ENCODE results near the gene SLC6A18.

Gene SLC6A18

DNA sequence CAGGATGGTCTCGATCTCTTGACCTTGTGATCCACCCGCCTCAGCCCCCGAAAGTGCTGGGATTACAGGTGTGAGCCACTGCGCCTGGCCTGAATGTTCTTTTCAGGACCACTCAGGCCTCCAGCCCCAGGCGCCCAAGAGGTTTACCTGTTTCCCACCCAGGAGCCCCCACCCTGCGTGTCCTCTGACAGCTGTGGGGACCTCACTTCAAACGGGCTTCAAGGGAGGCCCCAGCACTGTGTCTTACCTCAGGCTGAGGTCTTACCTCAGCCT is 42.9 kb upstream of the SLC6A18 start:
- no peak overlapping the region for H2AFZ ChIP-seq (ENCODE audit: low read depth, low read length, severe bottlenecking)
- no peak overlapping the region for H3K4me2 ChIP-seq (ENCODE audit: low read depth, low read length, poor library complexity, severe bottlenecking)
- no peaks in the 10 kb centered on the region for H3F3A ChIP-seq (ENCODE audit: insufficient read depth)
- TF ChIP-seq EZH2phosphoT487 (conservative IDR thresholded peaks at IDR 0.05; ENCODE audit: low read length), result no peak
- TF ChIP-seq, protein P1, sequence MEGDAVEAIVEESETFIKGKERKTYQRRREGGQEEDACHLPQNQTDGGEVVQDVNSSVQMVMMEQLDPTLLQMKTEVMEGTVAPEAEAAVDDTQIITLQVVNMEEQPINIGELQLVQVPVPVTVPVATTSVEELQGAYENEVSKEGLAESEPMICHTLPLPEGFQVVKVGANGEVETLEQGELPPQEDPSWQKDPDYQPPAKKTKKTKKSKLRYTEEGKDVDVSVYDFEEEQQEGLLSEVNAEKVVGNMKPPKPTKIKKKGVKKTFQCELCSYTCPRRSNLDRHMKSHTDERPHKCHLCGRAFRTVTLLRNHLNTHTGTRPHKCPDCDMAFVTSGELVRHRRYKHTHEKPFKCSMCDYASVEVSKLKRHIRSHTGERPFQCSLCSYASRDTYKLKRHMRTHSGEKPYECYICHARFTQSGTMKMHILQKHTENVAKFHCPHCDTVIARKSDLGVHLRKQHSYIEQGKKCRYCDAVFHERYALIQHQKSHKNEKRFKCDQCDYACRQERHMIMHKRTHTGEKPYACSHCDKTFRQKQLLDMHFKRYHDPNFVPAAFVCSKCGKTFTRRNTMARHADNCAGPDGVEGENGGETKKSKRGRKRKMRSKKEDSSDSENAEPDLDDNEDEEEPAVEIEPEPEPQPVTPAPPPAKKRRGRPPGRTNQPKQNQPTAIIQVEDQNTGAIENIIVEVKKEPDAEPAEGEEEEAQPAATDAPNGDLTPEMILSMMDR (IDR thresholded peaks at IDR 0.05; ENCODE audit: insufficient read depth, low read length, poor library complexity, severe bottlenecking), result no peak
- H4K20me1 ChIP-seq (ENCODE audit: low read depth, low read length), result no peaks in the 10 kb centered on the region
- no peaks in the 10 kb centered on the region for H3K9me2 ChIP-seq (replicated peaks; ENCODE audit: insufficient read depth, low read length)
- no peak overlapping the region for H3K9ac ChIP-seq (ENCODE audit: low read length)
- no peak overlapping the region for H3K27ac ChIP-seq (ENCODE audit: low read depth, low read length)
- H3K4me3 ChIP-seq (ENCODE audit: insufficient read depth, low read length, poor library complexity, severe bottlenecking), result no peak overlapping the region
- H3K9me3 ChIP-seq (ENCODE audit: insufficient read depth, low read length), result no peaks in the 10 kb centered on the region
- H3K79me2 ChIP-seq (ENCODE audit: insufficient read depth, low read length), result no peaks in the 10 kb centered on the region
- no peaks in the 10 kb centered on the region for H3K27me3 ChIP-seq (ENCODE audit: low read length)
- H3K36me3 ChIP-seq (ENCODE audit: low read length), result no peaks in the 10 kb centered on the region

DNA sequence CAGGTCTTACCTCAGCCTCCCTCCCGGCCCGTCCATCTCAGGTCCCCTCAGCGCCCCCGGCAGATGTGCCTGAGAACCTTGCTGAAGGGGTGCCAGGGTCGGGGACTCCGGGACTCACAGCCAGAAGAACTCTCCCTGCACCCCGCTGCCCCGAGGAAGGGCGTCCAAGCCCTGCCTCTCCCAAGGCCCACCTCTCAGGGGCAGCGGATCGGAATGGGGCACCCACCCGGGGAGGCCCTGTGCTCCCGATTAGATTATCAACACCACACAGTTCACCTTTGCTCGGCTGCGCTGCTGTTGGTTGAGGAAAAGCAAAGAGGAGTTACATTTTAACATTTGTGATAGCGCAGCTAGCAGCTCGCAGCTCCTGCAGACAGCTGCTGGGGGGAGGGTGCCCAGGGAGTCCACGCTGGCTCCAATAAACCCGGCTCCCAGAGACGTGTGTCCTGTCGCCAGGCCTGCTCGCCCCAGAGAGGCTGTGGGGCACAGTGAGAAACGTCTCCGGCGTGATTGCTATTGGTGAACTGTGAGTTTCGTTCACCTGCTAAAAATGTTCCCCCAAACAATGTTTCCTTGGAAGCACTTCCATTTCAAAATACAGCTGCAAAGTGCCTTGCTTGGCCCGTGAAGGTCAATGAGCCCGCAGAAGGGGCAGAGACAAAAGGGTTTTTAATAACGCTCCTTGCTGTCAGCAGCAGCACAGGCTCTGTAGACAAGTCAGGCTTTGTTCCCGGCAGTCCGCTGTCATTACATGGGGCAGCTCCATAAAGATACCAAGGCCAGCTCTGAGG is 42.4 kb upstream of the SLC6A18 start:
- Histone ChIP-seq H4K20me1 (ENCODE audit: low read depth, low read length) (no peaks in the 10 kb centered on the region), H3K4me2 (ENCODE audit: low read depth, low read length, poor library complexity, severe bottlenecking) (no peak overlapping the region), H3K9me2 (replicated peaks; ENCODE audit: insufficient read depth, low read length) (no peaks in the 10 kb centered on the region), H3K4me3 (ENCODE audit: insufficient read depth, low read length, poor library complexity, severe bottlenecking) (no peak overlapping the region), H3K9ac (ENCODE audit: low read length) (no peak overlapping the region), H2AFZ (ENCODE audit: low read depth, low read length, severe bottlenecking) (no peak overlapping the region), H3K36me3 (ENCODE audit: low read length) (no peaks in the 10 kb centered on the region), H3K27me3 (ENCODE audit: low read length) (no peaks in the 10 kb centered on the region), H3F3A (ENCODE audit: insufficient read depth) (no peaks in the 10 kb centered on the region), H3K9me3 (ENCODE audit: insufficient read depth, low read length) (no peaks in the 10 kb centered on the region), H3K27ac (ENCODE audit: low read depth, low read length) (no peak overlapping the region), H3K79me2 (ENCODE audit: insufficient read depth, low read length) (no peaks in the 10 kb centered on the region)
- TF ChIP-seq, protein P1 (IDR thresholded peaks at IDR 0.05; ENCODE audit: insufficient read depth, low read length, poor library complexity, severe bottlenecking), result no peak
- TF ChIP-seq EZH2phosphoT487 (conservative IDR thresholded peaks at IDR 0.05; ENCODE audit: low read length), result no peak

DNA sequence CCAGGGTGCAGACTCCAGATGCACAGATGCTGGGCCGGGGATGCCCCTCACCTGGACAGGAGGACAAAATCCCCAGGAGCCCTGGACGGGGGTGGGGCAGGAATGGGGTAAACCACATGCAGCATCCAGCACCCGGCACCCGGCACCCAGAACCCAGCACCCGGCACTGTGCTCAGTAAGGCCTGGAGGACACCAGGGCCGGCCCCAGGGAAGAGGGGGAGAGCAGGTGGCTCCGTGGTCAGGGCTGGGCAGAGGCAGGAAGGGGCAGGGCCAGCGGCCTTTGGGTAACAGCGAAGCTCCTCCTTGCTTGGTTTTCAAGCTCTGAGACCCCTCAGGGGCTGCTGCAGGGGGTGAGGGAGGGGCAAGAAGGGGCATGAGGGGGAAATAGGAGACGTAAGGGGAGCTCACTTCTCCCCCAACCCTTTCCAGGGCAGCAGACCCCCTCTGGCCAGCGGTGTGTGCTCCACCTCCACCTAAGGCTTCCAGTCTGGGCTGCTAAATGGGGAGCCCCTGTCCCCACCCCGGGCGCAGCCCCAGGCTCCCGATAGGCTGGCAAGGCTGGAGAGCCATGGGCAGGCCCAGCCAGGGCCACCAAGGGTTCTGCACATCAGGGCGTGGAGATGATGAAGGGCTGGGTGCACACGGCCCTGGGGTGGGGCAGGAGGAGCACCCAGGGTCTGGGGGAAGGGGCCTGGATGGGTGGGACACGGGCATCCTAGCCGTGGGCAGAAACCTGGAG is 41.6 kb upstream of the SLC6A18 start:
- no peak overlapping the region for H2AFZ ChIP-seq (ENCODE audit: low read depth, low read length, severe bottlenecking)
- H3K4me2 ChIP-seq (ENCODE audit: low read depth, low read length, poor library complexity, severe bottlenecking), result no peak overlapping the region
- H3K36me3 ChIP-seq (ENCODE audit: low read length), result no peaks in the 10 kb centered on the region
- H3K79me2 ChIP-seq (ENCODE audit: insufficient read depth, low read length), result no peaks in the 10 kb centered on the region
- no peaks in the 10 kb centered on the region for H3K9me2 ChIP-seq (replicated peaks; ENCODE audit: insufficient read depth, low read length)
- no peaks in the 10 kb centered on the region for H3K9me3 ChIP-seq (ENCODE audit: insufficient read depth, low read length)
- no peaks in the 10 kb centered on the region for H4K20me1 ChIP-seq (ENCODE audit: low read depth, low read length)
- no peaks in the 10 kb centered on the region for H3K27me3 ChIP-seq (ENCODE audit: low read length)
- no peaks in the 10 kb centered on the region for H3F3A ChIP-seq (ENCODE audit: insufficient read depth)
- no peak overlapping the region for H3K9ac ChIP-seq (ENCODE audit: low read length)
- no peak for TF ChIP-seq EZH2phosphoT487 (conservative IDR thresholded peaks at IDR 0.05; ENCODE audit: low read length)
- no peak overlapping the region for H3K4me3 ChIP-seq (ENCODE audit: insufficient read depth, low read length, poor library complexity, severe bottlenecking)
- no peak overlapping the region for H3K27ac ChIP-seq (ENCODE audit: low read depth, low read length)

DNA sequence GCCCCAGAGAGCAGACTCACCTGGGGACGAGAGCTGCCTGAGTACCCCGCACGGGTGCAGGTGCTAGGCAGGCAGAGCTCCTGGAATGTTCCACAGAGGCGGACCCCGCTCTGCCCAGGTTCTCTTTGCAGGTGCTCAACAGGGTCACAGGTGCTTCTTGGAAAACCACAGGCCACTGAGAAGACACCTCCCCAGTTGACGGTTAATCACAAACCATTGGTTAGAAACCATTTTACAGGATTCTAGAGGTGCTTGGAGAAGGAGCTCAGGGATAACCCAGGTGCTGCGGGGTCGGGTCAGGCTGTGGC is 41.1 kb upstream of the SLC6A18 start:
- no peak overlapping the region for H3K27ac ChIP-seq (ENCODE audit: low read depth, low read length)
- no peak overlapping the region for H2AFZ ChIP-seq (ENCODE audit: low read depth, low read length, severe bottlenecking)
- no peak overlapping the region for H3K9ac ChIP-seq (ENCODE audit: low read length)
- H3K4me3 ChIP-seq (ENCODE audit: insufficient read depth, low read length, poor library complexity, severe bottlenecking), result no peak overlapping the region
- TF ChIP-seq, protein P1 (IDR thresholded peaks at IDR 0.05; ENCODE audit: insufficient read depth, low read length, poor library complexity, severe bottlenecking), result no peak
- TF ChIP-seq EZH2phosphoT487 (conservative IDR thresholded peaks at IDR 0.05; ENCODE audit: low read length), result no peak
- no peaks in the 10 kb centered on the region for H4K20me1 ChIP-seq (ENCODE audit: low read depth, low read length)
- H3F3A ChIP-seq (ENCODE audit: insufficient read depth), result no peaks in the 10 kb centered on the region
- no peak overlapping the region for H3K4me2 ChIP-seq (ENCODE audit: low read depth, low read length, poor library complexity, severe bottlenecking)
- no peaks in the 10 kb centered on the region for H3K9me2 ChIP-seq (replicated peaks; ENCODE audit: insufficient read depth, low read length)
- H3K79me2 ChIP-seq (ENCODE audit: insufficient read depth, low read length), result no peaks in the 10 kb centered on the region
- no peaks in the 10 kb centered on the region for H3K27me3 ChIP-seq (ENCODE audit: low read length)
- H3K9me3 ChIP-seq (ENCODE audit: insufficient read depth, low read length), result no peaks in the 10 kb centered on the region
- H3K36me3 ChIP-seq (ENCODE audit: low read length), result no peaks in the 10 kb centered on the region

All from SU-DHL-6 (cell line).